Esophagus muscularis mucosa (tissue), 4 donors: ENCODE results near the gene TSHZ3.

Experiments used
- CTCF ChIP-seq, 3 experiments: fragments of 200-600 bp in 2 of 3; fragments of 450-650 bp in 1 of 3; sonication (generic) in 2 of 3; IDR thresholded peaks; one replicate each; pipeline ENCODE4 v1.5.1; 2017 to 2019; ENCODE audit warnings: antibody characterized with exemption in 3 of 3, mild to moderate bottlenecking in 2 of 3, moderate library complexity in 1 of 3
- EP300 ChIP-seq: sonication (generic); formaldehyde crosslinking; IDR thresholded peaks from one replicate; pipeline ENCODE4 v1.6.1; 2017; ENCODE audit warnings: antibody characterized with exemption
- POLR2A ChIP-seq: fragments of 450-650 bp; IDR thresholded peaks from one replicate; pipeline ENCODE4 v1.6.1; 2017; ENCODE audit warnings: antibody characterized with exemption, moderate library complexity, mild to moderate bottlenecking, low read depth
- POLR2AphosphoS5 ChIP-seq, 2 donors: sonication (generic); formaldehyde crosslinking; IDR thresholded peaks; one replicate each; pipeline ENCODE4 v1.6.1; 2017; ENCODE audit warnings: antibody characterized with exemption in 2 of 2

- no peak for TF ChIP-seq CTCF (IDR thresholded peaks at IDR 0.05)
- TF ChIP-seq POLR2A = no peak
- TF ChIP-seq POLR2AphosphoS5 (IDR thresholded peaks at IDR 0.05) = no peak
- TF ChIP-seq EP300 = no peak
These were observed 36.5 kb downstream of the TSHZ3 start for GRCh38 chr19:31312677-31313244.
